Measurements from ENCODE around the gene HELQ. TPM values are rescaled to one million over a fixed set of nuclear protein-coding genes. Genes with fewer than 3 reads are reported as not detected.
"Not testable (repeated sequence)": the region's sequence is repeated elsewhere in the genome, so short reads cannot be mapped to it uniquely, and the experiment has no call there.

Gene HELQ
- total RNA-seq, 1 donor from 2014 or later, result 1.1 TPM

- DNase-seq (ENCODE audit: low spot score in 2 of 2), result no peak
- no peaks in the 10 kb centered on the region for H3K27me3 ChIP-seq
- H3K4me1 ChIP-seq, result no peaks in the 10 kb centered on the region
- no peak overlapping the region for H3K27ac ChIP-seq
- no peak for TF ChIP-seq CTCF (IDR thresholded peaks at IDR 0.05)
- intact Hi-C loops (cut with DNase I), result no loop called here
- H3K9me3 ChIP-seq, result no peaks in the 10 kb centered on the region
- H3K4me3 ChIP-seq, result no peak overlapping the region
- peaks cover 29 to 71% of the 10 kb centered on the region in 2 donors for H3K36me3 ChIP-seq
Observed at GRCh38 chr4:83418211-83418610, 37.4 kb downstream of the HELQ start.

- no peaks in the 10 kb centered on the region for H3K27me3 ChIP-seq
- peaks cover 28 to 70% of the 10 kb centered on the region in 2 donors for H3K36me3 ChIP-seq
- no peaks in the 10 kb centered on the region for H3K9me3 ChIP-seq
- TF ChIP-seq CTCF (IDR thresholded peaks at IDR 0.05), result no peak
- no peak for DNase-seq (ENCODE audit: low spot score in 2 of 2)
- no peak overlapping the region for H3K27ac ChIP-seq
- no peak overlapping the region for H3K4me3 ChIP-seq
- intact Hi-C loops (cut with DNase I), result no loop called here
- H3K4me1 ChIP-seq, result no peaks in the 10 kb centered on the region
Observed at GRCh38 chr4:83417566-83417965, 38.1 kb downstream of the HELQ start.

GRCh38 chr4:83413676-83414075, 41.9 kb downstream of the HELQ start:
- no peak overlapping the region for H3K27ac ChIP-seq
- peaks cover 22 to 57% of the 10 kb centered on the region in 2 donors for H3K36me3 ChIP-seq
- no peaks in the 10 kb centered on the region for H3K4me1 ChIP-seq
- no peak for TF ChIP-seq CTCF (IDR thresholded peaks at IDR 0.05)
- intact Hi-C loops (cut with DNase I), result no loop called here
- no peak for DNase-seq (ENCODE audit: low spot score in 2 of 2)
- H3K9me3 ChIP-seq, result no peaks in the 10 kb centered on the region
- H3K27me3 ChIP-seq, result no peaks in the 10 kb centered on the region
- H3K4me3 ChIP-seq, result no peak overlapping the region

GRCh38 chr4:83408908-83409307, 46.7 kb downstream of the HELQ start:
- Histone ChIP-seq H3K9me3 (no peaks in the 10 kb centered on the region), H3K27me3 (no peaks in the 10 kb centered on the region), H3K4me3 (no peak overlapping the region), H3K36me3 (peaks cover 4 to 31% of the 10 kb centered on the region in 2 donors), H3K27ac (no peak overlapping the region), H3K4me1 (no peaks in the 10 kb centered on the region)
- TF ChIP-seq CTCF (IDR thresholded peaks at IDR 0.05), result no peak
- intact Hi-C loops (cut with DNase I), result no loop called here
- no peak for DNase-seq (ENCODE audit: low spot score in 2 of 2)

GRCh38 chr4:83405844-83406816, 49.5 kb downstream of the HELQ start:
- Histone ChIP-seq H3K36me3 (peaks cover 2 to 9% of the 10 kb centered on the region in 2 donors), H3K9me3 (no peaks in the 10 kb centered on the region), H3K4me3 (no peak overlapping the region), H3K27ac (no peak overlapping the region), H3K27me3 (no peaks in the 10 kb centered on the region), H3K4me1 (no peaks in the 10 kb centered on the region)
- no peak for TF ChIP-seq CTCF (IDR thresholded peaks at IDR 0.05)
- no peak for DNase-seq (ENCODE audit: low spot score in 2 of 2)
- intact Hi-C loops (cut with DNase I), result no loop called here

GRCh38 chr4:83398158-83398557, 57.5 kb downstream of the HELQ start:
- H3K27me3 ChIP-seq; H3K9me3 ChIP-seq; intact Hi-C loops (cut with DNase I); H3K27ac ChIP-seq; H3K4me3 ChIP-seq; H3K36me3 ChIP-seq; H3K4me1 ChIP-seq; DNase-seq (ENCODE audit: low spot score in 2 of 2): not testable (repeated sequence)
